ENCODE data around the gene PANK1.

GRCh38 chr10:89666138-89666537 is 21.1 kb upstream of the PANK1 start:
- TF ChIP-seq CTCF (IDR thresholded peaks at IDR 0.05) (no peak), POLR2A (IDR thresholded peaks at IDR 0.05) (no peak)

Measured in testis (tissue), 2 donors.